ENCODE data around the gene GNGT2.

The GNGT2 gene

DNA sequence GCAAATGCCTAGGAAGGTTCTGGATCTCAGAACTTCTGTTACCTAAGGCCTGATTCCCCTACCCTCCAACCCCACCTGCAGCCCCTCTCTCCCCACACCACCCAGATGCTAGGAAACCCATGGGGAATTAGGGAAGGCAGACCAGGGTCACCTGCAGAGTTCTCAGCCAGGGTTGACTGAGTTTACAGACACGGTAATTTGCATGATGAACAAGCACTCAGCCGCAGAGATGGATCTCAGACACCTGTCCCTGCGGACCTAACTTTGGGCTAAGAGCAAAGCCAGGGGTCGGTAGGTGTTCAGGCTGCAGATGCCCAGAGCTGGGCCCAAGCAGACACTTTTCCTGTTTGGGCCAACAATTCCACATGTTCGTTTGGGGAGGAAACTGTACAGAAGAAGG lies 3.0 kb upstream of the GNGT2 start:
- TF ChIP-seq MYC (IDR thresholded peaks at IDR 0.05; ENCODE audit: low read depth, low read length) (no peak), POLR2A (IDR thresholded peaks at IDR 0.05; ENCODE audit: extremely low read depth, insufficient read length) (no peak)
- TF ChIP-seq, protein P1, sequence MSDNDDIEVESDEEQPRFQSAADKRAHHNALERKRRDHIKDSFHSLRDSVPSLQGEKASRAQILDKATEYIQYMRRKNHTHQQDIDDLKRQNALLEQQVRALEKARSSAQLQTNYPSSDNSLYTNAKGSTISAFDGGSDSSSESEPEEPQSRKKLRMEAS (IDR thresholded peaks at IDR 0.05; ENCODE audit: low read depth, low read length), result no peak
- TF ChIP-seq, protein P2, sequence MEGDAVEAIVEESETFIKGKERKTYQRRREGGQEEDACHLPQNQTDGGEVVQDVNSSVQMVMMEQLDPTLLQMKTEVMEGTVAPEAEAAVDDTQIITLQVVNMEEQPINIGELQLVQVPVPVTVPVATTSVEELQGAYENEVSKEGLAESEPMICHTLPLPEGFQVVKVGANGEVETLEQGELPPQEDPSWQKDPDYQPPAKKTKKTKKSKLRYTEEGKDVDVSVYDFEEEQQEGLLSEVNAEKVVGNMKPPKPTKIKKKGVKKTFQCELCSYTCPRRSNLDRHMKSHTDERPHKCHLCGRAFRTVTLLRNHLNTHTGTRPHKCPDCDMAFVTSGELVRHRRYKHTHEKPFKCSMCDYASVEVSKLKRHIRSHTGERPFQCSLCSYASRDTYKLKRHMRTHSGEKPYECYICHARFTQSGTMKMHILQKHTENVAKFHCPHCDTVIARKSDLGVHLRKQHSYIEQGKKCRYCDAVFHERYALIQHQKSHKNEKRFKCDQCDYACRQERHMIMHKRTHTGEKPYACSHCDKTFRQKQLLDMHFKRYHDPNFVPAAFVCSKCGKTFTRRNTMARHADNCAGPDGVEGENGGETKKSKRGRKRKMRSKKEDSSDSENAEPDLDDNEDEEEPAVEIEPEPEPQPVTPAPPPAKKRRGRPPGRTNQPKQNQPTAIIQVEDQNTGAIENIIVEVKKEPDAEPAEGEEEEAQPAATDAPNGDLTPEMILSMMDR (IDR thresholded peaks at IDR 0.05; ENCODE audit: low read depth, low read length), result no peak
- no peak for DNase-seq (ENCODE audit: low read depth)
- H3K4me3 ChIP-seq (ENCODE audit: low read depth, low read length), result no peak overlapping the region

DNA sequence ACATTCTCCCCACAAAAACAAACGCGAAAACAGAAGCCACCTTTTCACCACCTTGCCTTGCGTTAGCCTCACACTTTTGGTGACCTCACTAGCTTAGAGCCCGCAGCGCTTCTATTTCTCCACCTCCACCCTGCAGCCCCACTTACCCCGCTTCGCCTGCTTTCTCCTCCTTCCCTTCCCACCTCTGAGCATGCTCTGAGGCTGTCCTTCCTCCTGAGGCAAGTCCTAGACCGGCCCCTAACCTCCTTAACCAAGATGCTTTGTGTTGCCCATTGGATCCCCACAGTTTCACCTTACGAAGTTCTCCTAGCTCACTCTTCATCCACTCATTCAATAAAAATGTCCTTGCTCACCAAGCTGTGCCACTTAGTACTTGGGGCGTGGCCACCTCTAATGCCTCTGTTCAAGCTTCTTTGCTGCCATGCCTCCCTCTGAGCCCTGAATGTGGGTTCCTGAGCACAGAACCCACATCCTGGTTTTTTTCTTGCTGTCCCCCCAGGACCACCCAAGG lies 1.3 kb downstream of the GNGT2 start:
- TF ChIP-seq, protein P1 (IDR thresholded peaks at IDR 0.05; ENCODE audit: low read depth, low read length), result no peak
- TF ChIP-seq, protein P2 (IDR thresholded peaks at IDR 0.05; ENCODE audit: low read depth, low read length), result no peak
- TF ChIP-seq POLR2A (IDR thresholded peaks at IDR 0.05; ENCODE audit: extremely low read depth, insufficient read length) (no peak), MYC (IDR thresholded peaks at IDR 0.05; ENCODE audit: low read depth, low read length) (no peak)
- H3K4me3 ChIP-seq (ENCODE audit: low read depth, low read length), result no peak overlapping the region
- DNase-seq (ENCODE audit: low read depth), result no peak

DNA sequence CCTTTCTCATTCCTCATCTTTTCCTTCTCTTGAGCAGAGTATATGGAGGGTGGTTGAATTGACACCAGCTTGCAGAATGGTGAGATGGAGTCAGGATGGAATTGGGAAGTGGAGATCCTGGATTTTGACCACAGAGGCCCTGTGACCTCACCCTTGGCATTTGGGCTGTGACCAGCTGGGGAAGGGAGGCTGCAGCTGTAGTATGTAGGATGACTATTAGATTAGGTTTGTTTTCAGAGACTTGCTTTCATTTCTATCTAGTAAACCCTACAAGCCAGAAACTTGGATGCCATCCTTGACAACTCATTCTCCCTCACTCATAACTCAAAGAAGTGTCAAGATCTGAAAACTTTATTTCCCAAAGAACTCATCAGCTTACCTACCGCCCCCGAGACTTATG lies 5.9 kb downstream of the GNGT2 start:
- DNase-seq (ENCODE audit: low read depth), result no peak
- TF ChIP-seq MYC (IDR thresholded peaks at IDR 0.05; ENCODE audit: low read depth, low read length) (no peak), POLR2A (IDR thresholded peaks at IDR 0.05; ENCODE audit: extremely low read depth, insufficient read length) (no peak)
- TF ChIP-seq, protein P2 (IDR thresholded peaks at IDR 0.05; ENCODE audit: low read depth, low read length), result no peak
- TF ChIP-seq, protein P1 (IDR thresholded peaks at IDR 0.05; ENCODE audit: low read depth, low read length), result no peak

GRCh38 chr17:49203796-49204195 lies 6.6 kb downstream of the GNGT2 start:
- H3K4me3 ChIP-seq (ENCODE audit: low read depth, low read length), result no peak overlapping the region
- TF ChIP-seq MYC (IDR thresholded peaks at IDR 0.05; ENCODE audit: low read depth, low read length) (no peak), POLR2A (IDR thresholded peaks at IDR 0.05; ENCODE audit: extremely low read depth, insufficient read length) (no peak)
- TF ChIP-seq, protein P1 (IDR thresholded peaks at IDR 0.05; ENCODE audit: low read depth, low read length), result no peak
- TF ChIP-seq, protein P2 (IDR thresholded peaks at IDR 0.05; ENCODE audit: low read depth, low read length), result no peak
- DNase-seq (ENCODE audit: low read depth), result no peak

More for the DNA sequence above, 5.9 kb downstream of the GNGT2 start:
- no peak overlapping the region for H3K4me3 ChIP-seq (ENCODE audit: low read depth, low read length)

- TF ChIP-seq, protein P1 (IDR thresholded peaks at IDR 0.05; ENCODE audit: low read depth, low read length), result no peak
- TF ChIP-seq POLR2A (IDR thresholded peaks at IDR 0.05; ENCODE audit: extremely low read depth, insufficient read length) (no peak), MYC (IDR thresholded peaks at IDR 0.05; ENCODE audit: low read depth, low read length) (no peak)
- TF ChIP-seq, protein P2 (IDR thresholded peaks at IDR 0.05; ENCODE audit: low read depth, low read length), result no peak
- no peak for DNase-seq (ENCODE audit: low read depth)
- no peak overlapping the region for H3K4me3 ChIP-seq (ENCODE audit: low read depth, low read length)
Observed at GRCh38 chr17:49201481-49201927, 8.9 kb downstream of the GNGT2 start.
